NCI-H1105 treated with DMSO at 0.1 percent for 48 hours (cell line): ENCODE results near the gene TEX48.

Experiments
- DNase-seq: peaks from one replicate; lab custom pipeline; 2025; lab: John Stamatoyannopoulos, UW

The TEX48 gene

DNA sequence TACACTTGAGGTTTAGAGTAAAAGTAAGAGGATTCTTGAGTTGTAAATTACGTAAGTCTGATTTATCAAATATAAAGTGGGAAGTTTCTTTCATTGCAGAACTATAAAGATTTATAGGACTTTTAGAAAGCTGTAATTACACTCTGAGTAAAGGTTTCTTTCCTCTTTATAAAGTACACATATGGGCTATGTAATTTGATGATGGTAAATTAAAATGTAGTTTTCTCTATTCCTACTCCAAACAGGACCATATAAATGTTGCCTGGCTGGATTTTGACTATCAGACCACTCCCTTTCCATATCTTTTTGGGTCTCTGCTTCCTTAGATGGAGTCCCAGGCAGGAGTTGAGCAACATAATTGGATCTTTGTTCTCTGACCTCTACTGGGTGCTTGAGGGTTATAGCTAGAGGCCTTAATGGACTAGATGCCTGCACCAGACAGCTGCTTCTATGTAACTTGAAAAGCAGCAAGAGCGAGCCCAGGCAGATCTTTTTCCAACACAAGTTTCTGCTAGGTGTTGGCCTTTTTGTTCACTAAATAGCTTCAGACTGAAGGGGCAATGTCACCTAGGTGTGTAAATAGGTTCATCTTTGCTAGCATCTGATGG lies 11.4 kb upstream of the TEX48 start:
- DNase-seq = no peak

DNA sequence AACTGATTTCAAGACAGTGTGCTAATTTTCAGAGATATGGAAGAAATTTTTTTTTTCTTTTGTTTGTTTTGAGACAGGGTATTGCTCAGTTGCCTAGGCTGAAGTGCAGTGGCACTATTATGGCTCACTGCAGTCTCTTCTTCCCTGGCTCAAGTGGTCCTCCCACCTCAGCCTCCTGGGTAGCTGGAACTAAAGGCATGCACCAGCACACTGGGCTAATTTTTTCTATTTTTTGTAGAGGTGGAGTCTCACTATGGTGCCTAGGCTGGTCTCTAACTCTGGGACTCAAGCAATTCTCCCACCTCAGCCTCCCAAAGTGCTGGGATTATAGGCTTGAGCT lies 9.9 kb upstream of the TEX48 start:
- no peak for DNase-seq

DNA sequence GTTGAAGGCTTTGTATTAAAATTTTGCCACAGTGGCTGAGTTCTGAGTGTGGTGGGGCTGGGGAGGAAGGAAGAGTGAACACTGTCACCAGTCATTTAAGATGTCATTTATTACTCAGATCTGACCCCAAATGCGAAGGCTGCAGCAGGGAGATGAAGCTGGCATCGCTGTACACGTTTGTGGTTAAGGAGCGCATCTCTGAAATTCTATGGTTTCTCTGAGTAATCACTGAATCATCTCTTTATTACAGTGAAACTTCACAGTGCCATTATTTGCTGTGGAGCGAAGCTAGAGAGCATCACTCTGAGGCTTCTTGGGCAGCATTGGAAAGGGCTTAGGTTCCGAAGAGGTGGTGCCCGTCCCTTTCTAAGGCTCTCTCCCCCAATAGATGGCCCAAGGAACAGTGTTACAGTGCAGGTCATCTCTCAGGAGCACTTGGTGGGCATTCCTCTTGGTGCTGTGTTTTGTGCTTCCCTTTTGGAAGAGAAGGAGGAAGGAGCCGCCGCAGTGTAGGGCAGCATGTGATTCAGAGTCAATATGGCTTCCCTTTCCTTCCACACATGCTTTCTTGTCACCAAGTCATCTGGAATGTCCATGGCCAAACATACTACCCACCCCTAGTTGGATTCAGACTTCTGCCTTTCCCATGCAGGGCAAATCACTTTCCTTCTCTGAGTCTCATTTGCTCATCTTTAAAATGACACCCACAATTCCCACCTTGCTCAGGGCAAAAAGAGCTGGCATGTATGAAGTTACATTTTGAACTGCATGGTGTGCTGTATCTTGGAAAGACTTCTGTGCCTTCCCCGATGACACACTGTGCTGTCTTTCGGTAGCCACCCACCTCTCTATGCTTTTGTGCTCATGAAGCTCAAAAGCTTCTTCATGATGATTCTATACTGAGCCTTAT lies 9.3 kb upstream of the TEX48 start:
- DNase-seq = no peak

DNA sequence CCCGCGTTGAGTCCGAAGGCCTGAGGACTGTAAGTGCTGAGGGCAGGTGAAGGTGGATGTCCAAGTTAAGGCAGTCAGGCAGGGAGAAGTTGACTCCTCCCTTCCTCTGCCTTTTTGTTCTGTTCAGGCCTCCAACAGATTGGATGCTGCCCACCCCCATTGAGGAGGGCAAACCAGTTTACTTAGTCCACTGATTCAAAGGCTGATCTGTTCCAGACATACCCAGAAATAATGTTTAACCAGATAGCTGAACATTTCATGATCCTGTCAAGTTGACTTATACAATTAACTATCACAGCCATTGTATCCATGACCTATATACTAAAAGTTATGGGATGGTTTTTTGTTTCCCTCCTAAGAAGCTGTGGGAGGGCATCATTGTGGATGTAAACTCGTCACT lies 8.3 kb upstream of the TEX48 start:
- no peak for DNase-seq

DNA sequence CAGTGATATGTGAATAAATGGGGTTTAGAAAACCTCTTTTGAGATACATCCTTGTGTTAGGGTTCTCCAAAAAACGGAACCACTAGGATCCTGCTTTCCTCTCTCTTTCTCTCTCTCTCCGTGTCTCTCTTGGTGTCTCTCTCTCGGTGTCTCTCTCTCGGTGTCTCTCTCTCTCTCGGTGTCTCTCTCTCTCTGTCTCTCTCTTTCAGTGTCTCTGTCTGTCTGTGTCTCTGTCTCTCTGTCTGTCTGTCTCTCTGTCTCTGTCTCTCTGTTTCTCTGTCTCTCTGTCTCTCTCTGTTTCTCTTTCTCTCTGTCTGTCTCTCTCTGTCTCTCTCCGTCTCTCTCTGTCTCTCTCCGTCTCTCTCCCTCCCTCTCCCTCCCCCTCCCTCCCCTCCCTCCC lies 7.8 kb upstream of the TEX48 start:
- DNase-seq = no peak

DNA sequence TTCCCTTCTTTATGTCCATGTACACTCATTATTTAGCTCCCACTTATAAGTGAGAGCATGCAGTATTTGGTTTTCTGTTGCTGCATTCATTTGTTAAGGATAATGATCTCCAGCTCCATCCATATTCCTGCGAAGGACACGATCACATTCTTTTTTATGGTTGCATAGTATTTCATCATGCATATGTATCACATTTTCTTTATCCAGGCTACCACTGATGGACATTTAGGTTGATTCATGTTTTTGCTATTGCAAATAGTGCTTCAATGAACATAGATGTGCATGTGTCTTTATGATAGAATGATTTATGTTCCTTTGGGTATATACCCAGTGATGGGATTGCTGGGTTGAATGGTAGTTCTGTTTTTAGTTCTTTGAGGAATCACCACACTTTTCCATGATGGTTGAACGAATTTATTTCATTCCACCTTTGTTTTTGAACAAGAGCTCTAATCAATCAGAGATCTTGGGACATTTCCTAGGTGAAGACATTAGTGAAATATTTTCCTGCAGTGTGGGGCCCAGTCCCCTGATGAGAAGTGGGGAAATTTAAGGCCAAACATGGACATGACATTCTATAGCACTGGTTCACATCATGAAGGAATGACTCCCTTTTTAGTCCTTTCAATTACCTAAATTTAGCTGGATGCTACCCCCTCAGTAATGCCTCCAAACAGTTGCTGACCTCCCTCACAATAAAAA lies 7.1 kb upstream of the TEX48 start:
- no peak for DNase-seq

DNA sequence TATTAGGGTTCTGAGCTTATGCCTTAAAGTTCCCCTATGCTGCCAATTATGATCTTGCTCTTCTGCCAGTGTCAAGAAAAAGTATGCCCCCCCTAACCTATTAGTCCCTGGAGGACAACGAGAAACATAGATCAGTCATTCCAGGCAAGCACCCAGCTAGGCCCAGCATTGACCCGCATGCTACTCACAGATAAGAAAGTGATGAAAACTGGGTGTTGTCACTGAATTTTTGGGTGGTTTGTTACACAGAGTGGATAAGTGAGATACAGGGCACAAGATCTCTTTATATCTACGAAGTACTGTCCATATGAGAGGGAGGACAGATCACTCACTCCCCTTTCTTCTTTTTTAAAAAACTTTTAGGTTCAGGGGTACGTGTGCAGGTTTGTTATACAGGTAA lies 6.4 kb upstream of the TEX48 start:
- no peak for DNase-seq

DNA sequence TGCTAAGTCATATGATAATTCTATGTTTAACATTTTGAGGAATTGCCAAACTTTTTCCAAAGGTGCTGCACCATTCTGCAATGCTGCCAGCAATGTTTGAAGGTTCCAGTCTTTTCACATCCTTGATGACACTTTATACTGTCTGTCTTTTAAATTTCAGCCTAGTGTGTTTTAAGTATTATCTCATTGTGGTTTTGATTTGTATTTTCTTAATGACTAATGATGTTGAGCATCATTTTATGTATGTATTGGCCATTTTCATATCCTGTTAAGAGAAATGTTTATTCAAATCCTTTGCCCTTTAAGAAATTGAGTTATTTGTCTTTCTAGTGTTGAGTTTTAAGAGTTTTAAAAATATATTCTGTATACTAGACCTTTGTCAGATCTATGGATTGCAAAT lies 5.0 kb upstream of the TEX48 start:
- DNase-seq = no peak

DNA sequence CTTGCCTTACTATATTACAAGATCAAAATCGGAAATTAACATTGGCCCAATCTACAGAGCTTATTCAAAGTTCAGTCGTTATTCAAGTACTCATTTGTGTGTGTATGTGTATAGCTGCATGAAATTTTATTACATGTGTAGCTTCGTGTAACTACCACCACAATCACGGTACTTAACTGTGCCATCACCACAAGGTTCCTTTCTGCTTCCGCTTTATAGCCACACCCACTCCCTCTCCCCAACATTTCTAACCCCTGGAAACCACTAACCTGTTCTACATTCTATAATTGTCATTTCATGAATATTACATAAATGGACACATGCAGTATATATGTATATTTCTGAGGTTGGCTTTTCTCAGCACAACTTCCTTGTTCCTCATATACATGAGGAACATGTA lies 4.0 kb upstream of the TEX48 start:
- no peak for DNase-seq

DNA sequence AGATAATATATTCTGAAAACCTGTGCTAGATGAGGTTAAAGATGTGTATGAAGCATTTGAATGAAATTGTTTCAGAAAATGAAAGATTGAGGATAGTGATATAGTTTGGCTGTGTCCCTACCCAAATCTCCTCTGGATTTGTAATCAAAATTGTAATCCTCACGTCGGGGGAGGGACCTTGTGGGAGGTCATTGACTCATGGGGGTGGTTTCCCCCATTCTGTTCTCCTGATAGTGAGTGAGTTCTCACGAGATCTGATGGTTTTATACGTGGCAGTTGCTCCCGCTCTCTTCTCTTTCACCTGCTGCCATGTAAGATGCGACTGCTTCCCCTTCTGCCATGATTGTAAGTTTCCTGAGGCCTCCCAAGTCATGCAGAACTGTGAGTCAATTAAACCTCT lies 2.0 kb upstream of the TEX48 start:
- no peak for DNase-seq

DNA sequence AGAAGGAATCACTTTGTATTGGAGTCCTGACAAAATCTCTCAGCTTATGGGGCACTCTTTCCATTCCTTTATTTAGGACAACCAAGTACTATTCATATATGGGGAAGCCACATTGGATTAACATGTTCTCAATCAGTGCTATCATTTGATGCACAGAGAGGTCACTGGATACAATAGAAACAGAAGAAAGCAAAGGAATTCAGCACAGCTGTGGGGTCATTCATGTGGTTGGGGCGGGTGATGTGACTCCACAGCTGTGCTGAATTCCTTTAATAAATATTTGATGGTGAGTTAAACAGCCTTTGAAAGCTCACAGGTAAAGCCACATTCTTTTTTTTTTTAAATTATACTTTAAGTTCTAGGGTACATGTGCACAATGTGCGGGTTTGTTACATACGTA lies 854 bp upstream of the TEX48 start:
- no peak for DNase-seq

DNA sequence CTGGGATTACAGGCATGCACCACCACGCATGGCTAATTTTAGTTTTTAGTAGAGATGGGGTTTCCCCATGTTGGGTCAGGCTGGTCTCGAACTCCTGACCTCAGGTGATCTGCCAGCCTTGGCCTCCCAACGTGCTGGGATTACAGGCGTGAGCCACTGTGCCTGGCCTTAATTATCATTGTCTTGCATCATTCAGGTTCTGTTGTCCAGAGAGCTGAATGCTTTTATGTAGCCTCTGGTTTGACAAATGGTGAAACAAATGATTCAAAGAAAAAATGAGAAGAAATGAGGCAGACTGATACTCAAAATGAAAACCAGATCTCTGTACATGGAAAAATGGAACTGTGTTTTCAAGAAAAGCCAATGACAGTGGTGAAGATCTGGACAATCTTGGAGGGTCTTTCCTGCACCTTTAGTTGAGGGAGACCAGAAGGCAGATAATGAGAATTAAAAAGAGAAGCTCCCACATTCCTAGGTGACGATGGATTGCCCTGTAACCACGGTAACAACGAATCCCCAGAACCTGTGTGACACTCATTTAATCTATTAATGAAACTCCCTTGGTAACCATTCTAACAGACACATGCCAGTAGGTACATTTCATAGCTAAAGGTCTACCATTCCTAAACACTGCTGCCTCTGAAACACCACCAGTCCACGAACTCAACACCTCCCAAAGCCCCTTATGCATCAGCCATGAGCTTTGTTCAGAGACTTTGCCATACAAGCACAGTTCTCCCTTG lies 1.6 kb downstream of the TEX48 start:
- DNase-seq = no peak

DNA sequence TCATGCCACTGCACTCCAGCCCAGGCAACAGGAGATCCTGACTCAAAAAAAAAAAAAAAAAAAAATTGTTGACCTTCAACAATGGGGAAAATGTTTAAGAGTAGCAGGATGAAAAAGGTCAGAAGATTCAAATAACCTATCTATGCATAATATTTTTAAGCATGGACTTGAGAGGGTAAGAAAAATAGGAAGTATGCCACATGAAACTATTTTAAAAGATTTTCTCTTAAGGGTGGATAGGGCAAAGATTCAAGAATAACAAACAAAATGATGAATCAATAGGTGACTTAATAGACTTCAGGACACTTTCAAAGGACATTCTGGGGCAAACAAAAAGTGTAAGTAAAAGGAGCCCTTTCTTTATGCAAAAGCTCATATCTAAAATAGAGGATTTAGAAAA lies 3.2 kb downstream of the TEX48 start:
- no peak for DNase-seq

DNA sequence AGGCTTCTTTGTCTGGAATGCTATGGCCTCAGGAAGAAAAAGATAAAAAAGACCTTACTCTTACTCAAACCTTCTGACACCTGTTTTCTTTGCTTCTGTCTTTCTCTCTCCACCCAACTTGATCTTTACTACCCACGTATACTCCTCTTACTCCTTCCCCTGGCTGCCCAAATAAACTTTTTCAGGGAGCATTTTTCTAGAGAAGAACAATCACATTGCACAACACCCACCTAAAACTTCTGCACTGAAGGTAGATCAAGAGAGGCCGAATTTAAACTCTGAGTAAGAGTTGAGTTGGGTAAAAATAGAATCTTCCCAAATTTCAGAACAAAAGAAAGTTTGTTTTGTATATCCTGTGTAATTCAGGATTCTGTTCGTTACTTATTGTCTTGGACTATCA lies 3.9 kb downstream of the TEX48 start:
- DNase-seq = no peak

DNA sequence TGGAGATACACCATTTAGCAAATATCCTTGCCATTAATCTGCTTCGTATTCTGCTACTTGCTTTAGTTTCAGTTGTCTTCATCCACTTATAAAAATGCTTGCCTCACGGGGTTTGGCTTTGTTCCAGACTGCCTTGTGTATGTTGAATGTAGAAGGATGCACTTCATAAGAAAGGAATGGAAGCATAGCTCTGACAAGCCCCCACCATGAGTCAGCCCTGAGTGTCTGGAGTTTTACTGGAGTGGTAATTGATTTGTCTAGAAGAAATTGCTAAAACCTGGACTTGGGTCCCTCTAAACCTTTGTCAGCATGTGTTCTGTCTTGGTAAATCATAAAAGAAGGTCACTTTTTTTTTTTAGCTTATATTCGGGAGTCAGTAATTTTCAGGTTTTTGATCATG lies 4.6 kb downstream of the TEX48 start:
- peak; percentile 87 for DNase-seq

DNA sequence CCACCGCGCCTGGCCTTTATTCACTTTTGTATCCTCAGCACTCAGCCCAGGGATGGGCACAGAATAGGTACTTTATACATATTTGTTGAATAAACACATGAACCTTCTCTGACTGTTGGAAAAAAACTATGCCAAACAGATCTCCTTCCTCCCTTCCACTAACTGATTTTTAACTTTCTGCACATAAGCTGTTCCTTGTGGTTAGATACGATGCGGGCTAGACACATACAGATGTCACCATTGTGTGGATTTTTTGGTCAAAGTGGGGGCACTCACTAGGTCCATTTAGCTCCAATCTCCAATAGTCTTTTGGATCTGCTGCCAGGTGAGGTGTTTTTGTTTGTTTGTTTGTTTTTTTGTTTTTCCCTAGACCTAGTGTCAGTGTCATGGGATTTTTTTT lies 5.1 kb downstream of the TEX48 start:
- no peak for DNase-seq

DNA sequence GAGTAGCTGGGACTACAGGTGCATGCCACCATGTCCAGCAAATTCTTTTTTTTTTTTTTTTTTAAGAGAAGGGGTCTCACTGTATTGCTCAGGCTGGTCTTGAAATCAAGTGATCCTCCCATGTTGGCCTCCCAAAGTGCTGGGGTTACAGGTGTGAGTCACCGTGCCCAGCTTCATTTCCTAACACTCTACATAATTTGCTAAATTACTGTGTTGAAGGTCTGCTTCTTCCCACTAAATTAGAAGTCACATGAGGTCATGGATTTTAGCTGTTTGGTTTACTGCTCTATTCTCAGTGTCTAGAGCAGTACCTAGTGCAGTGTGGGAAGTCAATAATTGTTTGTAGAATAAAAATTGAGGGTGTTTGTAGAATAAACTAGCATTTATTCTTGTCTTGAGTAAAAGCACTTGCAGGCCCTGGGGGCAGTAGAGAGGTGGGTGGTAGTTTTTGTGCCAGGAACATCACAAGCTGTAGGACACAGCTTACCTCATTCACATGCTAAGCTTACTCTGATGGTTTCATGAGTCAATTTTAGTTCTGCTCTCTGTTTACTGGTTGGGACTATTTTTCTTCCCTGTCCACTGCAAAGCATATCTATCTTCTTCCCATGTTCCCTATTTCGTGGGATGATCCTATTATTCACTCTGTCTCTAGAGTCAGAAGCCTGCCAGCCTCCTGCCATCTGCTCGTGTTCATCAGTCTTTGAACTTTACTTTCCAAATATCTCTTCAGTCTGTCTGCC lies 7.0 kb downstream of the TEX48 start:
- no peak for DNase-seq

DNA sequence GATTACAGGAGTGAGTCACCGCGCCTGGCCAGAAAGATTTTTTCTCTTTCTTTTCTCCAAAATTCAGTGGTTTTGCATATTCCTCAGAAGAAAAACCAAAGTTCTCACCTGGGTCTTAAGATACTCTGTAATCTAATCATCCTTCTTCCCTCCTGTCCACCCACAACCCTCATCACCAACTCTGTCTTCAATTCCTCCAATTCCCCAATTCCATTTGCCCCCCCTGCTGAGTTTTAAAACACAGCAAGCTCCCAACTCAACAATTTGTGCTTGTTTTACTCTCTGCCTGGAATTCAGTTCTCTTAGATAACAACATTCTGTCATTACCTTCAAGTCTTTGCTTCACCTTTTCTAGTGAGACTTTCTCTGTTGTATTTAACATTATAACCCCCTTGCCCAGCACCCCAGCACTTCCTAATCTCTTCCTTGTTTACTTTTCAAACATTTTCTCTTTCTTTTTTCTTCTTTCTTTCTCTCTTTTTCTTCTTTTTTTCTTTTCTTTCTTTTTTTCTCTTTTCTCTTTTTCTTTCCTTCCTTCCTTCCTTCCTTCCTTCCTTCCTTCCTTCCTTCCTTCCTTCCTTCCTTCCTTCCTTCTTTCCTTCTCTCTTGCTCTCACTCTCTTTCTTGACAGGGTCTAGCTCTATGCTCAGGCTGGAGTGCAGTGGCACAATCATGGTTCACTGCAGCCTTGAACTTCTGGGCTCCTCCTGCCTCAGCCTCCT lies 7.8 kb downstream of the TEX48 start:
- no peak for DNase-seq

DNA sequence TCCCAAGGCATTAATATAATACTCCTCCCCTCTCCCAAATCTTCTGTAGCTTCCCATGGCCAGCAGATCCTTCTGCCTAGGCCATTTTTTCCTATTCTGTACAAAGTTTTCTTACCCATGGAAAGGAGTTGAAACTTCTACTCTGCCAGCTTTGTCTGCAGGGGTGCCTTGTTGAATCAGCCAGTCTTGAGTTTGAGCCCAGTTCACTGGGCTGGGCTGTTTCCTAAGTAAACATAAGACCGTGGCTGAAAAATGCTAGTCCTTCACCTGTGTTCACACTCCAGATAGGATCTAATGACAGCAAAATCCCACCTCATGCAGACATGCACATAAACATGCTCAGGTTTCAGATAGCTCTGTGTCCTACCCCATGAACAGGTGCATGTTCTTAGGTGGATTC lies 10.4 kb downstream of the TEX48 start:
- no peak for DNase-seq

DNA sequence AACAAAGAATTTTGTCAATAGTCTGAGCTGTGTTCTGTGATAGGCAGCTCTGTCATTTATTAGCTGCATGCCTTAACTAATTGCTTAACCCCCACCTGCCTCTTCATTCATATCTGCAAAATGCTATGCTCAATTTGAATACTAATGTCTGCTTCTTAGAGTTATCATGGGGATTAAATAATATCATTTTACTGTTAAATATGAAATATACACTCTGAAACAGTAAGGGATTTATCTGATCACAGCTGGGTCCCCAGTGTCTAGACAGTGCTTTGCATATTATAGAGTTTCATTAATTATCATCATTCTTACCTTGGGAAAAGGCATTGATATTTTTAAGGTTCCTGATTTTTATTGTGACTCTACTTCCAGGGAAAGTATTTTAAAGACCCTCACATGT lies 12.0 kb downstream of the TEX48 start:
- DNase-seq = no peak

DNA sequence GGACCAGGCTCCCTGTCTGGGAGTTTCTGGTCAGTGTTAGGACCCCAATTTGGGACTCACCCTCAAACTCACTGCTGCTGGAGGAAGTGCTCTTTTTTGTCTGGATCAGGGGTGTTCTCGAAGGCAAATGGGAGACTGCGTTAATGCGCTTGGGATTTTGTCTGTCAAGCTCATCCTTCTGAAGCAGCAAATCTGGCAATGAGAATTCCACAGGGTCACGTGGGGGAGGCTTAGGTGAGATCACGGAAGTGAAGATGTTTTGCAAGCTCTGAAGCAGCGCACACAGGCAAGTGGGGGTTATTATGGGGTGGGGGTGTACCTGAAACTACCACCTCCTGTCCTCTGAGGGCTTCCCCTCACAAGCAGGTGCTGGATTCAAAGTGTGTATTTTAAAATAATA lies 13.8 kb downstream of the TEX48 start:
- DNase-seq = no peak
